Mammary epithelial cell (primary cell): Measurements from ENCODE around the gene TMEM119.

ENCODE experiments used
- EZH2 ChIP-seq: IDR thresholded peaks from 2 replicates; pipeline ENCODE4 v1.6.1; 2012; ENCODE audit warnings: low read length, inconsistent platforms, borderline replicate concordance
- TF ChIP-seq, protein P1 (sequence below), 2 donors: IDR thresholded peaks in 1 of 2; conservative IDR thresholded peaks in 1 of 2; 2 replicates each; pipeline ENCODE4 v1.5.1; 2011 to 2012; ENCODE audit warnings: inconsistent platforms in 2 of 2, low read length in 2 of 2, mild to moderate bottlenecking in 2 of 2, control low read depth in 1 of 2, low read depth in 1 of 2; ENCODE audit not compliant: insufficient read depth in 1 of 2; ENCODE audit errors: extremely low read depth in 1 of 2

DNA sequence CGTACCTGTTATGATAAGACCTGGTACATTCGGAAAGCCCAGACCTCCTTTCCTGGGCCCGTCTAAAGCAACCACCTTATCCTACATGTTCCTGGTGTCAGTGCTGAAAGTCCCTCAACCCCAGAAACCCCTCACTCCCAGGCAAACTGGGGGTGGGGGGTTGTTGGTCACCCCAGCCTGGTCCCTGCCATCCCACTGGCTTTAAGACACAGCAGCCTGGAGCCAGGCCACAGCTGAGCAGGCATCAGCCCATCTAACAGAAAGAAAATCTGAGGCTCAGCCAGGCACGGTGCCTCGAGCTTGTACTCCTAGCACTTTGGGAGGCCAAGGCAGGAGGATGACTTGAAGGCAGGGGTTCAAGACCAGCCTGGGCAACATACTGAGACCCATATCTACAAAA is 31.3 kb upstream of the TMEM119 start:
- TF ChIP-seq, protein P1, sequence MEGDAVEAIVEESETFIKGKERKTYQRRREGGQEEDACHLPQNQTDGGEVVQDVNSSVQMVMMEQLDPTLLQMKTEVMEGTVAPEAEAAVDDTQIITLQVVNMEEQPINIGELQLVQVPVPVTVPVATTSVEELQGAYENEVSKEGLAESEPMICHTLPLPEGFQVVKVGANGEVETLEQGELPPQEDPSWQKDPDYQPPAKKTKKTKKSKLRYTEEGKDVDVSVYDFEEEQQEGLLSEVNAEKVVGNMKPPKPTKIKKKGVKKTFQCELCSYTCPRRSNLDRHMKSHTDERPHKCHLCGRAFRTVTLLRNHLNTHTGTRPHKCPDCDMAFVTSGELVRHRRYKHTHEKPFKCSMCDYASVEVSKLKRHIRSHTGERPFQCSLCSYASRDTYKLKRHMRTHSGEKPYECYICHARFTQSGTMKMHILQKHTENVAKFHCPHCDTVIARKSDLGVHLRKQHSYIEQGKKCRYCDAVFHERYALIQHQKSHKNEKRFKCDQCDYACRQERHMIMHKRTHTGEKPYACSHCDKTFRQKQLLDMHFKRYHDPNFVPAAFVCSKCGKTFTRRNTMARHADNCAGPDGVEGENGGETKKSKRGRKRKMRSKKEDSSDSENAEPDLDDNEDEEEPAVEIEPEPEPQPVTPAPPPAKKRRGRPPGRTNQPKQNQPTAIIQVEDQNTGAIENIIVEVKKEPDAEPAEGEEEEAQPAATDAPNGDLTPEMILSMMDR (conservative IDR thresholded peaks at IDR 0.05 in 1 of 2, IDR thresholded peaks at IDR 0.05 in 1 of 2; ENCODE audit: extremely low read depth in 1 of 2, insufficient read depth in 1 of 2, low read depth in 1 of 2, low read length in 2 of 2): no peak
- no peak for TF ChIP-seq EZH2
